Measurements from ENCODE around the gene DHX35. TPM values are rescaled to one million over a fixed set of nuclear protein-coding genes. Genes with fewer than 3 reads are reported as not detected.

DHX35 gene
- total and polyA plus RNA-seq, 2 of the 4 experiments (the other 2 are of a cell fraction): 9.1 to 13.5 TPM

DNA sequence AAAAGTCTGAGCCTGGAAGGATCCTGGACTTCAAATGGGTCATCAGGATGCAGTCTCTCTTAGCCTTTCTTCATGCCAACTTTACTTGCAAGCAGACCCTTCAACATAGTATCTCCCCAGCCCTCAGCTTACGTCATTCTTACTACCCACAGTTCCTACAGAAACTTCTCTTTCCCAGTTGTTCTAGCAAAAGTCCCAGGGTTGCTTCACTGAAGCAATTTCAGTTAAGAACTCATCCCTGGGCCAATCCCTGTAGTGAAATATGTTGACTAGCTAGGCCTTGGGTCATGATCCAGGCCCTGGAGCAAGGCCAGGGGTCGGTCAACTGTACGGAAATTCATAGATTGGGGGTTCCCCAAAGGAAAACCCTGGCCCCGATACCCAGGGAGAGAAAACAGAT lies 44.5 kb upstream of the DHX35 start:
- Histone ChIP-seq H3K9me1 (ENCODE audit: insufficient read depth, low read length) (no peaks in the 10 kb centered on the region), H2BK20ac (ENCODE audit: low read depth, low read length) (no peak overlapping the region), H3K4me1 (ENCODE audit: control insufficient read depth, insufficient read depth, low read length) (no peaks in the 10 kb centered on the region), H3K4me2 (ENCODE audit: low read depth, low read length) (no peak overlapping the region), H2AK9ac (replicated peaks; ENCODE audit: low read depth, low read length, poor library complexity) (peak overlapping the region; percentile 66), H3K56ac (ENCODE audit: extremely low read depth, insufficient read depth, low read length) (no peak overlapping the region), H2AFZ (replicated peaks; ENCODE audit: low read length, poor library complexity) (no peak overlapping the region), H2BK120ac (ENCODE audit: low read depth, low read length) (no peak overlapping the region), H4K20me1 (ENCODE audit: insufficient read depth, low read length) (no peaks in the 10 kb centered on the region), H4K5ac (ENCODE audit: low read depth, low read length) (no peak overlapping the region), H3K9ac (ENCODE audit: low read depth, low read length) (no peak overlapping the region), H3K18ac (ENCODE audit: low read depth, low read length) (no peak overlapping the region), H2BK15ac (ENCODE audit: low read depth, low read length) (no peak overlapping the region), H3K27me3 (ENCODE audit: control insufficient read depth, insufficient read depth, low read length) (peaks cover 42% of the 10 kb centered on the region), H4K8ac (ENCODE audit: low read depth in 2 of 2, low read length in 2 of 2) (no peak overlapping the region), H4K91ac (ENCODE audit: insufficient read depth, low read depth, low read length) (no peak overlapping the region), H3K79me1 (ENCODE audit: low read depth in 1 of 2, low read length in 2 of 2) (no peaks in the 10 kb centered on the region), H3K23ac (ENCODE audit: low read depth, low read length) (no peak overlapping the region), H3K14ac (replicated peaks; ENCODE audit: low read depth, low read length) (no peak overlapping the region), H3K36me3 (ENCODE audit: control insufficient read depth, insufficient read depth, low read length) (no peaks in the 10 kb centered on the region), H3K4ac (ENCODE audit: low read depth, low read length) (no peak overlapping the region), H3K4me3 (ENCODE audit: insufficient read depth, low read depth, low read length) (no peak overlapping the region), H3K27ac (ENCODE audit: insufficient read depth, low read length) (no peak overlapping the region), H2BK5ac (ENCODE audit: low read depth, low read length, poor library complexity, severe bottlenecking) (no peak overlapping the region), H2AK5ac (ENCODE audit: low read depth, low read length) (no peak overlapping the region), H3K9me3 (ENCODE audit: control insufficient read depth, insufficient read depth, low read length) (no peaks in the 10 kb centered on the region)
- CTCF ChIA-PET: no interaction called here
- ATAC-seq (ENCODE audit: low read depth): no peak
- DNase-seq: no peak
- intact Hi-C loops (cut with micrococcal nuclease) (no loop called here), dilution Hi-C loops (cut with HindIII; ENCODE audit: low sequenced_read_pairs, unreplicated experiment) (no loop called here), in situ Hi-C loops (cut with MboI; ENCODE audit: low sequenced_read_pairs) (no loop called here)
- BruUV-seq (replicated peaks): no TSS peak
- no CpG with 5 or more reads among the region's 4 CpGs for WGBS, 2 experiments (ENCODE audit: extremely low coverage in 2 of 2, insufficient read length in 1 of 2)
- POLR2A ChIA-PET (ENCODE audit: unreplicated experiment): no interaction called here
- TF ChIP-seq POLR2A (IDR thresholded peaks at IDR 0.05; ENCODE audit: low read depth, low read length) (no peak), RCOR1 (IDR thresholded peaks at IDR 0.05; ENCODE audit: insufficient replicate concordance, low read length) (no peak), MAFK (IDR thresholded peaks at IDR 0.05; ENCODE audit: low read depth, low read length) (no peak), SMC3 (IDR thresholded peaks at IDR 0.05; ENCODE audit: low read depth, low read length) (no peak)
- TF ChIP-seq, protein P1, sequence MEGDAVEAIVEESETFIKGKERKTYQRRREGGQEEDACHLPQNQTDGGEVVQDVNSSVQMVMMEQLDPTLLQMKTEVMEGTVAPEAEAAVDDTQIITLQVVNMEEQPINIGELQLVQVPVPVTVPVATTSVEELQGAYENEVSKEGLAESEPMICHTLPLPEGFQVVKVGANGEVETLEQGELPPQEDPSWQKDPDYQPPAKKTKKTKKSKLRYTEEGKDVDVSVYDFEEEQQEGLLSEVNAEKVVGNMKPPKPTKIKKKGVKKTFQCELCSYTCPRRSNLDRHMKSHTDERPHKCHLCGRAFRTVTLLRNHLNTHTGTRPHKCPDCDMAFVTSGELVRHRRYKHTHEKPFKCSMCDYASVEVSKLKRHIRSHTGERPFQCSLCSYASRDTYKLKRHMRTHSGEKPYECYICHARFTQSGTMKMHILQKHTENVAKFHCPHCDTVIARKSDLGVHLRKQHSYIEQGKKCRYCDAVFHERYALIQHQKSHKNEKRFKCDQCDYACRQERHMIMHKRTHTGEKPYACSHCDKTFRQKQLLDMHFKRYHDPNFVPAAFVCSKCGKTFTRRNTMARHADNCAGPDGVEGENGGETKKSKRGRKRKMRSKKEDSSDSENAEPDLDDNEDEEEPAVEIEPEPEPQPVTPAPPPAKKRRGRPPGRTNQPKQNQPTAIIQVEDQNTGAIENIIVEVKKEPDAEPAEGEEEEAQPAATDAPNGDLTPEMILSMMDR (conservative IDR thresholded peaks at IDR 0.05; ENCODE audit: low read depth, low read length): no peak

Measured in IMR-90 (cell line).